Stimulated activated CD4-positive, alpha-beta T cell treated with anti-CD3 and anti-CD28 coated beads, Interleukin-15, amount 100 ng/mL, for 1 hour (primary cell): ENCODE measurements around the gene TTC28.
"Not testable (repeated sequence)": the region's sequence is repeated elsewhere in the genome, so short reads cannot be mapped to it uniquely, and the experiment has no call there.

Experiments used
- DNase-seq, 2 donors: peaks; one replicate each; pipeline ENCODE4 v3.0.0-alpha.2; 2020; ENCODE audit warnings: low read depth in 1 of 2, low spot score in 1 of 2

Gene TTC28

DNA sequence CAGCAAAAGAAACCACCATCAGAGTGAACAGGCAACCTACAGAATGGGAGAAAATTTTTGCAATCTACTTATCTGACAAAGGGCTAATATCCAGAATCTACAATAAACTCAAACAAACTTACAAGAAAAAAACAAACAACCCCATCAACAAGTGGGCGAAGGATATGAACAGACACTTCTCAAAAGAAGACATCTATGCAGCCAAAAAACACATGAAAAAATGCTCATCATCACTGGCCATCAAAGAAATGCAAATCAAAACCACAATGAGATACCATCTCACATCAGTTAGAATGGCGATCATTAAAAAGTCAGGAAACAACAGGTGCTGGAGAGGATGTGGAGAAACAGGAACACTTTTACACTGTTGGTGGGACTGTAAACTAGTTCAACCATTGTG, 188.4 kb downstream of the TTC28 start:
- DNase-seq, result not testable (repeated sequence)

DNA sequence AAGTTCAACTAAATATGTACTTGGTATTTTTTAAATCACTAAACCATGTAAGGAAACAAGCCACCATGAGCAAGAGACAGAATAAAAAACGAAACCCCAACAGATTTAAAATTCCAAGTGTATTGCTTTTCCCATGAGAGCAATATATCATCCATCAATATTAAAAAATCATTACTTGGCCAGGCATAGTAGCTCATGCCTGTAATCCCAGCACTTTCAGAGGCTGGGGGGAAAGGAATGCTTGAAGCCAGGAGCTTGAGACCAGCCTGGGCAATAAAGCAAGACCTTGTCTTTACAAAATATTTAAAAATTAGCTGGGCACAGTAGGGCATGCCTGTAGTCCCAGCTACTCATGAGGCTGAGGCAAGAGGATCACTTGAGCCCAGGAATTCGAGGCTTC, 190.8 kb downstream of the TTC28 start:
- DNase-seq, result no peak

DNA sequence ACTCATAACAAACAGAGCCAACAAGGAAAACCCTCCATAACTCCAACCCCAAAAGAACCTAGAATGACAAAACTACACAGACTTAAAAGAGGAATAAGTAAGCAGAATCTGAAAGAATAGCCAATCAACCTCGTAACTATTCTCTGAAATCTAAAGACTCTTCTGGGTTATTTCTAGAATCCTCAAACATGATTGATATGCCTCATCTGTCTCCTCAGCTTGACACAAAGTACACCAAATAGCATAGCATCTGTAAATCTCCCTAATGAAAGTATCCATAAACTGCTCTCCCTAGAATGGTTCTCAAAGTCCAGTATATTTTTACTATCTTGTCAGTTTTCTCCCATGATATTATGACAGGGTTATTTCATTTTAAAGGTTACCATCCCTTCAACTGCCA, 195.0 kb downstream of the TTC28 start:
- DNase-seq, result no peak

DNA sequence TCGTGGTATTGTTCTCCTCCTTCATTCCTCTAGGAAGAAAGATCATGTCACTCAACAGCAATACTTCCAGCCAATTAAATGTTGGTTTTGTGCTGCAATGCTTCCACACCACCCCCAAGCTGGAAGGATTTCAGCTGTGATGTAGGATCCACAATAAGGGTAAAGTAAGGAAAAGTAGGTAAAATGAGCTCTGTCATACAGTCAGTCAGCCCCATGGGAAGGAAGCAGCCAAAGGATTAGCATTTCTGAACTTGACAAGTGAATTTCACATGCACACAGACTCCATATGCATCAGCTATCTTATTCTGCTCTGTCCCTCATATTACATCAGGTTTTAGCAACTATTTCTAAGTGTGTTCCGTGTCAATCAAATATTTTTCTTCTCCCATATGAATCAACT, 197.9 kb downstream of the TTC28 start:
- no peak for DNase-seq

- DNase-seq, result no peak
Measured at GRCh38 chr22:28480000-28480715, 199.5 kb downstream of the TTC28 start.

DNA sequence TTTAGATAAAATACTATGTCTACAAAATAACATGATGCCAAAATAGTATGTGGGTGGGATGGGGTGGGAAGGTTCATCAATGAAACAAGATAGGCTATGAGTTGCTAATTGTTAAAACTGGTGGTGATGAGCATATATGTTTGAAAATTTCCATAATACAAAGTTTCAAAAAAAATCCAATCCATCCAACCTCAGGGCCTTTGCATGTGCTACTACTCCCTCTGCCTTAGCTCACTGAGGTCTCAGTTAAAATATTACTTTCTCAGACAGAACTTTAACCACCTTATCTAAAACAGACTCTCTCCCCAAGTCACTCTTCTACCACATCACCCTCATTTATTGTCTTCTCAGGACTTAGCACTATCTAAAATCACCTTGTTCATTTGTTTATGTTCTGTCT, 201.1 kb downstream of the TTC28 start:
- DNase-seq, result no peak

- DNase-seq, result no peak
Measured at GRCh38 chr22:28477556-28477955, 202.1 kb downstream of the TTC28 start.

- no peak for DNase-seq
Measured at GRCh38 chr22:28474330-28474729, 205.3 kb downstream of the TTC28 start.

DNA sequence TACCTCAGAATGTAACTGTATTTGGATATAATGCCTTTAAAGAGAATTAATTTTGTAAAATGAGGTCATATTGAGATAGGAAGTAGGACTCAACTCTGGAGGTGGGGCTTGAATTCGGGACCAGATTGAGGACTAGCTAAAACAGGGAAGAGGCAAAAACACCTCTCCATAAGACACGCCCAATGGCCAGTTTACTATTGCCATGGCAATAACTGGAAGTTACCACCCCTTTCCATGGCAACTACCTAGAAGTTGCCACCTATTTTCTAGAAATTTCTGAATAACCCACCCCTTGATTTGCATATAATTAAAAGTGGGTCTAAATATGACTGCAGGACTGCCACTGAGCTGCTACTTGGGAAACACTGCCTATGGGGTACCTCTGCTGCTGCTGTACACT, 206.4 kb downstream of the TTC28 start:
- DNase-seq, result no peak

DNA sequence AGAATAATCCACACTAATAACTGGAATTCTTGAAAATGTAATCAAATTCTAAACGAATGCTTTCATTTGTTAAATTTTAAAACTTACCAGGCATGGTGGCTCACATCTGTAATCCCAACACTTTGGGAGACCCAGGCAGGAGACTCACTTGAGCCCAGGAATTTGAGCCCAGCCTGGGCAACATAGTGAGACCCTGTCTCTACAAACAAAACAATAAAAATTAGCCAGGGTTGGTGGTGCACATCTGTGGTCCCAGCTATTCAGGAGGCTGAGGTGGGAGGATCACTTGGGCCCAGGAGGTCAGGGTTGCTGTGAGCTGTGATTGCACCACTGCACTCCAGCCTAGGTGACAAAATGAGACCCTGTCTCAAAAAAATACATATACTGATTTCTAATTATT, 212.6 kb downstream of the TTC28 start:
- DNase-seq, result not testable (repeated sequence)

- DNase-seq, result no peak
Measured at GRCh38 chr22:28466399-28466798, 213.2 kb downstream of the TTC28 start.

DNA sequence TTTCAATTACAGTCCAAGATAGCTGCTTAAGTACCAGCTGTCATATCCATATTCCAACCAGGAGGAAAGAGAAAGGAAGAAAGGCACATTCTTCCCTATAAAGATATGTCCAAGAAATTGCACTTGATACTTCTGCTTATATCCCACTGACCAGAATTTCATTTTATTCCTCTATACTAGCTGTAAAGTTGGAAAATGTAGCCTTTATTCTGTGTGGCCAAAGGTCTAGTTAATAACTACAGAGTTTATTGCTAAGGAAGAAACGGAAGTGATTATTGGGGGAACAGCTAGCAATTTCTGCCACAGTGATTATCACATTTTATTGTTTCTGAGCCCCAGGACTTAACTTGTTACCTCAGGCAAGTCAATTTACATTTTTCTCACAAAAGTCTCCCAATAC, 213.8 kb downstream of the TTC28 start:
- no peak for DNase-seq

- DNase-seq, result no peak
Measured at GRCh38 chr22:28464127-28464526, 215.5 kb downstream of the TTC28 start.

GRCh38 chr22:28463408-28463807, 216.2 kb downstream of the TTC28 start:
- not testable (repeated sequence) for DNase-seq

- DNase-seq, result no peak
Measured at GRCh38 chr22:28462901-28463300, 216.7 kb downstream of the TTC28 start.

- DNase-seq, result no peak
Measured at GRCh38 chr22:28462041-28462440, 217.6 kb downstream of the TTC28 start.

- no peak for DNase-seq
Measured at GRCh38 chr22:28454431-28455064, 225.1 kb downstream of the TTC28 start.

GRCh38 chr22:28450109-28450508, 229.5 kb downstream of the TTC28 start:
- no peak for DNase-seq

DNA sequence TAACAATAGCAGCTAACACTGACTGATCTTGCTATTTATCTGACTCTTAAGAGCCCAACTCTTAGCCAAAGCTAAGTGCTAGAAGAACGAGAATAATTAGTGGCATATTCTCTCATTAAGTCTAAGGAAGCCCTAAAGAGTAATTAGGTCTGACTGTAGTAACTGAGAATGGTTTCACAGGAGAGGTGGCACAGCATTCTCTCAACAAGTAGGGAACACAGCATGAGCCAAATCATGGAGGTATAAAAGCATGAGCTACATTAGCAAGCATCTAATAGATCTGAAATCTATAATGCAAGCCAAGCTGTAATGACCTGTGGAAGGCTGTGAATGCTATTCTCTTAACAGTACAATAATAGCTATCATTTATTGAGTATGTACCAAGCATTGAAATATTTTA, 230.6 kb downstream of the TTC28 start:
- DNase-seq, result no peak

GRCh38 chr22:28448625-28449024, 231.0 kb downstream of the TTC28 start:
- no peak for DNase-seq

- DNase-seq, result no peak
Measured at GRCh38 chr22:28444659-28445058, 235.0 kb downstream of the TTC28 start.

GRCh38 chr22:28443526-28443876, 236.1 kb downstream of the TTC28 start:
- no peak for DNase-seq
